ENCODE measurements around the gene ATP10B. TPM values are rescaled to one million over a fixed set of nuclear protein-coding genes. Genes with fewer than 3 reads are reported as not detected.

ATP10B gene
- total RNA-seq, 1 donor from 2014 or later = not detected

GRCh38 chr5:160547061-160547460, 304.9 kb downstream of the ATP10B start:
- Mint-ChIP-seq H3K4me1 (ENCODE audit: low read depth) (no peaks in the 10 kb centered on the region), H3K36me3 (ENCODE audit: low read depth) (no peaks in the 10 kb centered on the region), H3K27me3 (ENCODE audit: low read depth) (peaks cover 17% of the 10 kb centered on the region), H3K4me3 (ENCODE audit: unreplicated experiment) (no peak overlapping the region), H3K9me3 (ENCODE audit: low read depth) (no peaks in the 10 kb centered on the region), H3K27ac (ENCODE audit: unreplicated experiment) (no peak overlapping the region)
- no peak for TF ChIP-seq CTCF (IDR thresholded peaks at IDR 0.05)
- DNase-seq (ENCODE audit: low spot score) = no peak

DNA sequence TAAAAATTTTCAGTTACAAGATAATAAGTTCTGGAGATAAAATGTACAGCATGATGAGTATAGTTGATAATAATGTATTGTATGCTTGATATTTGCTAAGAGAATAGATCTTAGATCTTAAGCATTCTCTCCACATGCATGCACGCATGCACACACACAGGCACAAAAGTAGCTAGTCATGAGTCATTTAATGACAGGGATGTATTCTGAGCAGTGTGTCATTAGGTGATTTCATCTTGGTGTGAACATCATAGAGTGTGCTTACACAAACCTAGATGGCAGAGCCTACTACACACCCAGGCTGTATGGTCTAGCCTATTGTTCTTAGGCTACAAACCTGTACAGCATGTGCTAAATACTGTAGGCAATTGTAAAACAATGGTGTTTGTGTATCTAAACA, 306.2 kb downstream of the ATP10B start:
- Mint-ChIP-seq H3K4me1 (ENCODE audit: low read depth) (no peaks in the 10 kb centered on the region), H3K27me3 (ENCODE audit: low read depth) (peaks cover 13% of the 10 kb centered on the region), H3K27ac (ENCODE audit: unreplicated experiment) (no peak overlapping the region), H3K4me3 (ENCODE audit: unreplicated experiment) (no peak overlapping the region), H3K9me3 (ENCODE audit: low read depth) (no peaks in the 10 kb centered on the region), H3K36me3 (ENCODE audit: low read depth) (no peaks in the 10 kb centered on the region)
- DNase-seq (ENCODE audit: low spot score) = no peak
- TF ChIP-seq CTCF (IDR thresholded peaks at IDR 0.05) = no peak

GRCh38 chr5:160543395-160543794, 308.6 kb downstream of the ATP10B start:
- H3K27ac Mint-ChIP-seq (ENCODE audit: unreplicated experiment) = no peak overlapping the region
- no peaks in the 10 kb centered on the region for H3K4me1 Mint-ChIP-seq (ENCODE audit: low read depth)
- H3K9me3 Mint-ChIP-seq (ENCODE audit: low read depth) = no peaks in the 10 kb centered on the region
- peaks cover 10% of the 10 kb centered on the region for H3K27me3 Mint-ChIP-seq (ENCODE audit: low read depth)
- no peak for DNase-seq (ENCODE audit: low spot score)
- TF ChIP-seq CTCF (IDR thresholded peaks at IDR 0.05) = no peak
- no peaks in the 10 kb centered on the region for H3K36me3 Mint-ChIP-seq (ENCODE audit: low read depth)
- no peak overlapping the region for H3K4me3 Mint-ChIP-seq (ENCODE audit: unreplicated experiment)

- TF ChIP-seq CTCF (IDR thresholded peaks at IDR 0.05) = no peak
- Mint-ChIP-seq H3K9me3 (ENCODE audit: low read depth) (no peaks in the 10 kb centered on the region), H3K36me3 (ENCODE audit: low read depth) (no peaks in the 10 kb centered on the region), H3K4me3 (ENCODE audit: unreplicated experiment) (no peak overlapping the region), H3K4me1 (ENCODE audit: low read depth) (no peaks in the 10 kb centered on the region), H3K27me3 (ENCODE audit: low read depth) (peaks cover 10% of the 10 kb centered on the region), H3K27ac (ENCODE audit: unreplicated experiment) (no peak overlapping the region)
- no peak for DNase-seq (ENCODE audit: low spot score)
These were observed 309.2 kb downstream of the ATP10B start for GRCh38 chr5:160542840-160543239.

GRCh38 chr5:160542281-160542680, 309.7 kb downstream of the ATP10B start:
- H3K27ac Mint-ChIP-seq (ENCODE audit: unreplicated experiment) = no peak overlapping the region
- H3K9me3 Mint-ChIP-seq (ENCODE audit: low read depth) = no peaks in the 10 kb centered on the region
- TF ChIP-seq CTCF (IDR thresholded peaks at IDR 0.05) = no peak
- no peaks in the 10 kb centered on the region for H3K36me3 Mint-ChIP-seq (ENCODE audit: low read depth)
- peaks cover 10% of the 10 kb centered on the region for H3K27me3 Mint-ChIP-seq (ENCODE audit: low read depth)
- H3K4me3 Mint-ChIP-seq (ENCODE audit: unreplicated experiment) = no peak overlapping the region
- H3K4me1 Mint-ChIP-seq (ENCODE audit: low read depth) = no peaks in the 10 kb centered on the region
- DNase-seq (ENCODE audit: low spot score) = no peak

Measured in chondrocyte (in vitro differentiated cells).